Measurements from ENCODE around the gene POLR2L. TPM values are rescaled to one million over a fixed set of nuclear protein-coding genes. Genes with fewer than 3 reads are reported as not detected.

The POLR2L gene
- total RNA-seq, 1 experiment from 2014 or later = 211 TPM

DNA sequence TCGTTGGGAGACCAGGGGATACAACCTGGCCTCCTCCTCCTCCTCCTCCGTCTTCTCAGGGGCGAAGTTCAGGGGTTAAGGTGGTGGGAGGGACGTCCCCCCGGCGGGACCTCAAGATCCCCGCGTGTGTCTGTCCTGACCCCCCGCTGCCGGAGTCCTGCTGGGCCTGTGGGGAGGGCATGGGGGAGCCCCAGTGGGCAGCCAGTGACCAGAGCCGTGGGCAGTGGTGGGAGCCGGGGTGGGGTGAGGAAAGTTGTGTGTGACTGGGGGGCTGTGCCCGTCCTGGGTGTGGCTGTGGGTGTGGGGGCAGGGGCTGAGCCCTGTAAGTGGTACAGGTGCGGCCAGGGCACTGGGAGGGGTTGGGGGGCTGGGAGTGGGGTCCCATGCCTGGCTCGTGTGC is 10.4 kb upstream of the POLR2L start:
- Histone ChIP-seq H3K9ac (ENCODE audit: low read length) (no peak overlapping the region), H2AFZ (ENCODE audit: low read depth, low read length, poor library complexity, severe bottlenecking) (no peak overlapping the region), H3K79me2 (ENCODE audit: insufficient read depth, low read length) (no peaks in the 10 kb centered on the region), H3K9me3 (ENCODE audit: control insufficient read depth in 1 of 2, insufficient read depth in 1 of 2, low read depth in 1 of 2, low read length in 2 of 2) (no peaks in the 10 kb centered on the region), H4K20me1 (ENCODE audit: insufficient read depth) (no peaks in the 10 kb centered on the region), H3K27me3 (ENCODE audit: insufficient read depth, low read length) (no peaks in the 10 kb centered on the region), H3K36me3 (ENCODE audit: control insufficient read depth in 1 of 2, insufficient read depth in 2 of 2, low read length in 2 of 2) (no peaks in the 10 kb centered on the region; a peak in 1 of 4 replicates), H3K4me2 (ENCODE audit: low read length) (no peak overlapping the region), H3K4me1 (ENCODE audit: control insufficient read depth in 1 of 2, insufficient read depth in 2 of 2, low read length in 2 of 2) (peaks cover 0 to 14% of the 10 kb centered on the region in 2 experiments; a peak in 2 of 4 replicates), H3K4me3 (replicated peaks in 1 of 2; ENCODE audit: low read depth in 1 of 2, low read length in 2 of 2) (no peak overlapping the region), H3K27ac (ENCODE audit: low read depth, low read length) (no peak overlapping the region), H3K9me2 (ENCODE audit: insufficient read depth) (no peaks in the 10 kb centered on the region)
- TF ChIP-seq SP1 (IDR thresholded peaks at IDR 0.05; ENCODE audit: low read depth) = no peak
- TF ChIP-seq, protein P1, sequence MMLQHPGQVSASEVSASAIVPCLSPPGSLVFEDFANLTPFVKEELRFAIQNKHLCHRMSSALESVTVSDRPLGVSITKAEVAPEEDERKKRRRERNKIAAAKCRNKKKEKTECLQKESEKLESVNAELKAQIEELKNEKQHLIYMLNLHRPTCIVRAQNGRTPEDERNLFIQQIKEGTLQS (IDR thresholded peaks at IDR 0.05) = no peak
- no peak for TF ChIP-seq EZH2phosphoT487 (IDR thresholded peaks at IDR 0.05; ENCODE audit: borderline replicate concordance)
- TF ChIP-seq, protein P2, sequence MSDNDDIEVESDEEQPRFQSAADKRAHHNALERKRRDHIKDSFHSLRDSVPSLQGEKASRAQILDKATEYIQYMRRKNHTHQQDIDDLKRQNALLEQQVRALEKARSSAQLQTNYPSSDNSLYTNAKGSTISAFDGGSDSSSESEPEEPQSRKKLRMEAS (IDR thresholded peaks at IDR 0.05) = no peak
- ChIA-PET POLR2A (interaction anchor here (0.7 kb wide), 1 partner anchor 96 kb away, joined by 3 read pairs; no protein-coding TSS in a partner anchor), RAD21 (ENCODE audit: low non-redundant PET in 1 of 2, low total read pairs in 2 of 2, uncharacterized antibody in 2 of 2, unreplicated experiment in 2 of 2) (no interaction called here), CTCF (no interaction called here)
- ATAC-seq (no peak), DNase-seq (ENCODE audit: low read depth, low spot score) (no peak)
- no TSS peak for BruUV-seq (replicated peaks)
- intact Hi-C loops (cut with micrococcal nuclease) = no loop called here

DNA sequence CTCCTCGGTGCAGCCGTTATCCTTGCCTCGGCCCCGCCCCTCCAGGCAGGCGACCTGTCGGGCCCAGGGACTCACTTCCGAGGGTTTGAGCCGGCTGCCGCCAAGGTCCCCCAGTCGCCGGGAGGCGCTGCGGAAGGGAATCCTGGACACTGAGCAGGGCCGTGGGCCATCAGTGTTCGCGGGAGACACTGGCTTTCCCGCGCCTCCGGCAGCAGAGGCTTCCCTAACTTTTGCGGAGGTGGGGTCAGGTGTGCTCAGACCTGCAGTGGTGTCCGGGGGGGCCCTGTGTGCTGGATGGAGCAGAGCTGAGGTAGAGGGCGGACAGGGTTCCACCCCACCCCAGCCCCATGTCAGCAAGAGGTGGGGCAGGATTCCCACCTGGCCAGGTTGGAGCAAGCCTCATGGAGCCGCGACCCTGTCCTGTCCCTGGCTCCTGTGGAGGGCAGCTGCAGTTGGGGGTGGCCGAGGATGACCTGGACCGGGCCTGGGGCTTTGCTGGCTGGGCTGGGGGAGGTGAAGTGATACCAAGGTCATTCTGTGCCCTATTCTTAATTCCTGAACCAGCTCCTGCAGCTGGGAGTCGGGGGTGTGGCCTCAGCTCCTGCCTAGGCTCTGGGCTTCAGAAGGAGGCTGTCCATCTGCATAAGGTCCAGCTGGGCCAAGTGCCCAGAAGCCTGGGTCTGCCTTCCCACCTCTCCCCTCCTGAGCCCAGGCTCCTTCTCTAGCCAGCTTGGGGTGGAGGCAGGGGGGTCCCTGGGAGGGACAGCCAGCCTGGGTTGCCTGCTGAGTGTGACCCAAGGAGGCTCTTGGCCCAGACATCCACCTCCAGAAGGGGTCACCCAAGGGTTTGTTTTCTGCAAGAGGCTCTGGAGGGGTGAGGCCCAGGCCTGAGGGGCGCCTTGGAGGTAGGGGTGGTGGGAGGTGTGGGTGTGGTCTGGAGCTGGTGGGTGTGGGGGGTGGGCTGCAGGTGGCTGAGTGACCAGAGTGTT is 8.7 kb upstream of the POLR2L start:
- no TSS peak for BruUV-seq (replicated peaks)
- DNase-seq (ENCODE audit: low read depth, low spot score) (no peak), ATAC-seq (0 out of 2 replicates have a peak, but pooled peaks have one; percentile 22)
- intact Hi-C loops (cut with micrococcal nuclease) = no loop called here
- Histone ChIP-seq H2AFZ (ENCODE audit: low read depth, low read length, poor library complexity, severe bottlenecking) (no peak overlapping the region), H3K79me2 (ENCODE audit: insufficient read depth, low read length) (no peaks in the 10 kb centered on the region), H3K9ac (ENCODE audit: low read length) (no peak overlapping the region), H3K27ac (ENCODE audit: low read depth, low read length) (no peak overlapping the region), H3K36me3 (ENCODE audit: control insufficient read depth in 1 of 2, insufficient read depth in 2 of 2, low read length in 2 of 2) (no peaks in the 10 kb centered on the region; a peak in 1 of 4 replicates), H3K4me2 (ENCODE audit: low read length) (no peak overlapping the region), H3K4me1 (ENCODE audit: control insufficient read depth in 1 of 2, insufficient read depth in 2 of 2, low read length in 2 of 2) (peaks cover 2 to 13% of the 10 kb centered on the region in 2 experiments; a peak in 3 of 4 replicates), H4K20me1 (ENCODE audit: insufficient read depth) (no peaks in the 10 kb centered on the region), H3K27me3 (ENCODE audit: insufficient read depth, low read length) (no peaks in the 10 kb centered on the region), H3K9me2 (ENCODE audit: insufficient read depth) (no peaks in the 10 kb centered on the region), H3K4me3 (replicated peaks in 1 of 2; ENCODE audit: low read depth in 1 of 2, low read length in 2 of 2) (no peak overlapping the region), H3K9me3 (ENCODE audit: control insufficient read depth in 1 of 2, insufficient read depth in 1 of 2, low read depth in 1 of 2, low read length in 2 of 2) (no peaks in the 10 kb centered on the region)
- CTCF ChIA-PET = interaction anchor here (0.7 kb wide), 1 partner anchor 68 kb away, joined by 6 read pairs; no protein-coding TSS in a partner anchor
- POLR2A ChIA-PET = interaction anchor here (0.7 kb wide), 1 partner anchor 10 kb away, joined by 3 read pairs; no protein-coding TSS in a partner anchor
- TF ChIP-seq SP1 (IDR thresholded peaks at IDR 0.05; ENCODE audit: low read depth) = no peak
- TF ChIP-seq, protein P3, sequence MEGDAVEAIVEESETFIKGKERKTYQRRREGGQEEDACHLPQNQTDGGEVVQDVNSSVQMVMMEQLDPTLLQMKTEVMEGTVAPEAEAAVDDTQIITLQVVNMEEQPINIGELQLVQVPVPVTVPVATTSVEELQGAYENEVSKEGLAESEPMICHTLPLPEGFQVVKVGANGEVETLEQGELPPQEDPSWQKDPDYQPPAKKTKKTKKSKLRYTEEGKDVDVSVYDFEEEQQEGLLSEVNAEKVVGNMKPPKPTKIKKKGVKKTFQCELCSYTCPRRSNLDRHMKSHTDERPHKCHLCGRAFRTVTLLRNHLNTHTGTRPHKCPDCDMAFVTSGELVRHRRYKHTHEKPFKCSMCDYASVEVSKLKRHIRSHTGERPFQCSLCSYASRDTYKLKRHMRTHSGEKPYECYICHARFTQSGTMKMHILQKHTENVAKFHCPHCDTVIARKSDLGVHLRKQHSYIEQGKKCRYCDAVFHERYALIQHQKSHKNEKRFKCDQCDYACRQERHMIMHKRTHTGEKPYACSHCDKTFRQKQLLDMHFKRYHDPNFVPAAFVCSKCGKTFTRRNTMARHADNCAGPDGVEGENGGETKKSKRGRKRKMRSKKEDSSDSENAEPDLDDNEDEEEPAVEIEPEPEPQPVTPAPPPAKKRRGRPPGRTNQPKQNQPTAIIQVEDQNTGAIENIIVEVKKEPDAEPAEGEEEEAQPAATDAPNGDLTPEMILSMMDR (IDR thresholded peaks at IDR 0.05 in 2 of 3, conservative IDR thresholded peaks at IDR 0.05 in 1 of 3; ENCODE audit: borderline replicate concordance in 1 of 3, insufficient read depth in 1 of 3, low read depth in 2 of 3, low read length in 2 of 3) = peak in 2 of 3 experiments; percentile 4 to 22; a peak in 2 of 6 replicates
- RAD21 ChIA-PET (ENCODE audit: low non-redundant PET in 1 of 2, low total read pairs in 2 of 2, uncharacterized antibody in 2 of 2, unreplicated experiment in 2 of 2) = no interaction called here
